ENCODE data around the gene CEP250.

The CEP250 gene

GRCh38 chr20:35503281-35503680 is 47.9 kb downstream of the CEP250 start:
- H3K27ac ChIP-seq, result no peak overlapping the region
- H3K4me3 ChIP-seq (IDR thresholded peaks at IDR 0.05; ENCODE audit: insufficient read depth, low read depth, low read length), result no peak overlapping the region
- no peaks in the 10 kb centered on the region for H3K36me3 ChIP-seq (ENCODE audit: insufficient read depth)
- no peaks in the 10 kb centered on the region for H4K20me1 ChIP-seq (ENCODE audit: insufficient read depth)
- H3K79me2 ChIP-seq (ENCODE audit: insufficient read depth, low read depth), result no peaks in the 10 kb centered on the region
- H2AFZ ChIP-seq (ENCODE audit: low read depth), result no peak overlapping the region
- H3K4me1 ChIP-seq (ENCODE audit: low read depth, poor library complexity, severe bottlenecking), result no peaks in the 10 kb centered on the region
- no peak overlapping the region for H3K4me2 ChIP-seq
- no peaks in the 10 kb centered on the region for H3K27me3 ChIP-seq (ENCODE audit: insufficient read depth, low read depth)
- no peak for TF ChIP-seq CTCF (conservative IDR thresholded peaks at IDR 0.05; ENCODE audit: low read depth, low read length)
- H3K9ac ChIP-seq, result no peak overlapping the region

- H2AFZ ChIP-seq (ENCODE audit: low read depth), result no peak overlapping the region
- no peaks in the 10 kb centered on the region for H3K79me2 ChIP-seq (ENCODE audit: insufficient read depth, low read depth)
- no peak overlapping the region for H3K9ac ChIP-seq
- no peak overlapping the region for H3K27ac ChIP-seq
- no peaks in the 10 kb centered on the region for H3K36me3 ChIP-seq (ENCODE audit: insufficient read depth)
- no peak overlapping the region for H3K4me3 ChIP-seq (IDR thresholded peaks at IDR 0.05; ENCODE audit: insufficient read depth, low read depth, low read length)
- no peaks in the 10 kb centered on the region for H3K4me1 ChIP-seq (ENCODE audit: low read depth, poor library complexity, severe bottlenecking)
- H3K27me3 ChIP-seq (ENCODE audit: insufficient read depth, low read depth), result no peaks in the 10 kb centered on the region
- no peak overlapping the region for H3K4me2 ChIP-seq
- no peak for TF ChIP-seq CTCF (conservative IDR thresholded peaks at IDR 0.05; ENCODE audit: low read depth, low read length)
- no peaks in the 10 kb centered on the region for H4K20me1 ChIP-seq (ENCODE audit: insufficient read depth)
Measured at GRCh38 chr20:35503841-35504561, 48.6 kb downstream of the CEP250 start.

GRCh38 chr20:35504751-35505150 is 49.4 kb downstream of the CEP250 start:
- Histone ChIP-seq H3K36me3 (ENCODE audit: insufficient read depth) (no peaks in the 10 kb centered on the region), H3K9ac (no peak overlapping the region), H2AFZ (ENCODE audit: low read depth) (no peak overlapping the region), H3K79me2 (ENCODE audit: insufficient read depth, low read depth) (no peaks in the 10 kb centered on the region), H3K4me2 (no peak overlapping the region), H3K4me3 (IDR thresholded peaks at IDR 0.05; ENCODE audit: insufficient read depth, low read depth, low read length) (no peak overlapping the region), H3K27me3 (ENCODE audit: insufficient read depth, low read depth) (no peaks in the 10 kb centered on the region), H3K27ac (no peak overlapping the region), H3K4me1 (ENCODE audit: low read depth, poor library complexity, severe bottlenecking) (no peaks in the 10 kb centered on the region), H4K20me1 (ENCODE audit: insufficient read depth) (no peaks in the 10 kb centered on the region)
- no peak for TF ChIP-seq CTCF (conservative IDR thresholded peaks at IDR 0.05; ENCODE audit: low read depth, low read length)

- H3K4me2 ChIP-seq, result no peak overlapping the region
- no peak overlapping the region for H3K9ac ChIP-seq
- H3K4me3 ChIP-seq (IDR thresholded peaks at IDR 0.05; ENCODE audit: insufficient read depth, low read depth, low read length), result no peak overlapping the region
- H3K27me3 ChIP-seq (ENCODE audit: insufficient read depth, low read depth), result no peaks in the 10 kb centered on the region
- no peaks in the 10 kb centered on the region for H4K20me1 ChIP-seq (ENCODE audit: insufficient read depth)
- H3K36me3 ChIP-seq (ENCODE audit: insufficient read depth), result no peaks in the 10 kb centered on the region
- H3K79me2 ChIP-seq (ENCODE audit: insufficient read depth, low read depth), result no peaks in the 10 kb centered on the region
- no peak overlapping the region for H3K27ac ChIP-seq
- TF ChIP-seq CTCF (conservative IDR thresholded peaks at IDR 0.05; ENCODE audit: low read depth, low read length), result no peak
- H2AFZ ChIP-seq (ENCODE audit: low read depth), result no peak overlapping the region
- no peaks in the 10 kb centered on the region for H3K4me1 ChIP-seq (ENCODE audit: low read depth, poor library complexity, severe bottlenecking)
Measured at GRCh38 chr20:35506179-35506578, 50.8 kb downstream of the CEP250 start.
